Measurements from ENCODE around the gene PDE7B.

Gene PDE7B

GRCh38 chr6:136153707-136154375 lies 302.3 kb downstream of the PDE7B start:
- H3K4me3 ChIP-seq (ENCODE audit: low read depth, low read length): no peak overlapping the region
- no peak for DNase-seq (ENCODE audit: low read depth)

- no peak for DNase-seq (ENCODE audit: low read depth)
- no peak overlapping the region for H3K4me3 ChIP-seq (ENCODE audit: low read depth, low read length)
Measured at GRCh38 chr6:136155191-136155590, 303.7 kb downstream of the PDE7B start.

GRCh38 chr6:136157743-136158142 lies 306.2 kb downstream of the PDE7B start:
- no peak overlapping the region for H3K4me3 ChIP-seq (ENCODE audit: low read depth, low read length)
- DNase-seq (ENCODE audit: low read depth): no peak

GRCh38 chr6:136158387-136158821 lies 306.9 kb downstream of the PDE7B start:
- no peak for DNase-seq (ENCODE audit: low read depth)

GRCh38 chr6:136158971-136159370 lies 307.5 kb downstream of the PDE7B start:
- DNase-seq (ENCODE audit: low read depth): no peak

More at GRCh38 chr6:136158387-136158821, 306.9 kb downstream of the PDE7B start:
- no peak overlapping the region for H3K4me3 ChIP-seq (ENCODE audit: low read depth, low read length)

GRCh38 chr6:136160250-136160649 lies 308.7 kb downstream of the PDE7B start:
- H3K4me3 ChIP-seq (ENCODE audit: low read depth, low read length): no peak overlapping the region
- no peak for DNase-seq (ENCODE audit: low read depth)

More at GRCh38 chr6:136158971-136159370, 307.5 kb downstream of the PDE7B start:
- H3K4me3 ChIP-seq (ENCODE audit: low read depth, low read length): no peak overlapping the region

- no peak for DNase-seq (ENCODE audit: low read depth)
- H3K4me3 ChIP-seq (ENCODE audit: low read depth, low read length): no peak overlapping the region
Measured at GRCh38 chr6:136161950-136162349, 310.4 kb downstream of the PDE7B start.

- H3K4me3 ChIP-seq (ENCODE audit: low read depth, low read length): no peak overlapping the region
- DNase-seq (ENCODE audit: low read depth): no peak
Measured at GRCh38 chr6:136163260-136163659, 311.8 kb downstream of the PDE7B start.

GRCh38 chr6:136166815-136167214 lies 315.3 kb downstream of the PDE7B start:
- no peak overlapping the region for H3K4me3 ChIP-seq (ENCODE audit: low read depth, low read length)
- DNase-seq (ENCODE audit: low read depth): no peak

GRCh38 chr6:136169394-136170148 lies 318.1 kb downstream of the PDE7B start:
- H3K4me3 ChIP-seq (ENCODE audit: low read depth, low read length): no peak overlapping the region
- DNase-seq (ENCODE audit: low read depth): no peak

- DNase-seq (ENCODE audit: low read depth): no peak
Measured at GRCh38 chr6:136171231-136171630, 319.7 kb downstream of the PDE7B start.

GRCh38 chr6:136173519-136174507 lies 322.3 kb downstream of the PDE7B start:
- no peak overlapping the region for H3K4me3 ChIP-seq (ENCODE audit: low read depth, low read length)
- no peak for DNase-seq (ENCODE audit: low read depth)

More at GRCh38 chr6:136171231-136171630, 319.7 kb downstream of the PDE7B start:
- H3K4me3 ChIP-seq (ENCODE audit: low read depth, low read length): no peak overlapping the region

- no peak overlapping the region for H3K4me3 ChIP-seq (ENCODE audit: low read depth, low read length)
- no peak for DNase-seq (ENCODE audit: low read depth)
Measured at GRCh38 chr6:136174510-136174909, 323.0 kb downstream of the PDE7B start.

- DNase-seq (ENCODE audit: low read depth): no peak
- no peak overlapping the region for H3K4me3 ChIP-seq (ENCODE audit: low read depth, low read length)
Measured at GRCh38 chr6:136175873-136176272, 324.4 kb downstream of the PDE7B start.

- DNase-seq (ENCODE audit: low read depth): no peak
- no peak overlapping the region for H3K4me3 ChIP-seq (ENCODE audit: low read depth, low read length)
Measured at GRCh38 chr6:136178749-136179148, 327.2 kb downstream of the PDE7B start.

- no peak for DNase-seq (ENCODE audit: low read depth)
- H3K4me3 ChIP-seq (ENCODE audit: low read depth, low read length): no peak overlapping the region
Measured at GRCh38 chr6:136180704-136181511, 329.4 kb downstream of the PDE7B start.

- no peak overlapping the region for H3K4me3 ChIP-seq (ENCODE audit: low read depth, low read length)
- DNase-seq (ENCODE audit: low read depth): no peak
Measured at GRCh38 chr6:136181512-136181833, 330.0 kb downstream of the PDE7B start.

- H3K4me3 ChIP-seq (ENCODE audit: low read depth, low read length): no peak overlapping the region
- no peak for DNase-seq (ENCODE audit: low read depth)
Measured at GRCh38 chr6:136181861-136182260, 330.4 kb downstream of the PDE7B start.

- no peak for DNase-seq (ENCODE audit: low read depth)
Measured at GRCh38 chr6:136184738-136185137, 333.2 kb downstream of the PDE7B start.

More at GRCh38 chr6:136184738-136185137, 333.2 kb downstream of the PDE7B start:
- no peak overlapping the region for H3K4me3 ChIP-seq (ENCODE audit: low read depth, low read length)
